Activated naive CD8-positive, alpha-beta T cell (primary cell): ENCODE results near the gene COA3.

ENCODE experiments used
- H3K27ac Mint-ChIP-seq: one replicate; pipeline ENCODE4 v1.8.0; 2021; ENCODE audit warnings: mixed read lengths
- H3K27me3 Mint-ChIP-seq: one replicate; pipeline ENCODE4 v1.8.0; 2021; ENCODE audit warnings: mixed read lengths
- H3K36me3 Mint-ChIP-seq: one replicate; pipeline ENCODE4 v1.8.0; 2021; ENCODE audit warnings: mixed read lengths
- H3K4me1 Mint-ChIP-seq: one replicate; pipeline ENCODE4 v1.8.0; 2021; ENCODE audit warnings: low read depth, mixed read lengths
- H3K4me3 Mint-ChIP-seq: one replicate; pipeline ENCODE4 v1.8.0; 2021; ENCODE audit warnings: mild to moderate bottlenecking, mixed read lengths
- H3K9me3 Mint-ChIP-seq: one replicate; pipeline ENCODE4 v1.8.0; 2021; ENCODE audit warnings: low read depth, mixed read lengths

Gene COA3

GRCh38 chr17:42798383-42799380, at the start of gene COA3, which contains the start of gene CNTD1:
Gene COA3 (minus strand): TSS chr17:42798704. CDS start chr17:42798681, 23 bp downstream.
Gene CNTD1 (plus strand): TSS chr17:42798861. CDS start chr17:42799068, 207 bp downstream.
- no peaks in the 10 kb centered on the region for H3K36me3 Mint-ChIP-seq
- peaks cover 18% of the 10 kb centered on the region for H3K4me1 Mint-ChIP-seq
- peak within 1 kb of the TSS; percentile 72 for H3K27ac Mint-ChIP-seq
- H3K4me3 Mint-ChIP-seq: peak within 1 kb of the TSS; percentile 94
- no peaks in the 10 kb centered on the region for H3K27me3 Mint-ChIP-seq
- H3K9me3 Mint-ChIP-seq: no peaks in the 10 kb centered on the region

GRCh38 chr17:42848093-42848492, 49.6 kb upstream of the COA3 start:
- Mint-ChIP-seq H3K36me3 (no peaks in the 10 kb centered on the region), H3K27ac (no peak overlapping the region), H3K4me1 (peaks cover 14% of the 10 kb centered on the region), H3K9me3 (no peaks in the 10 kb centered on the region), H3K27me3 (no peaks in the 10 kb centered on the region), H3K4me3 (no peak overlapping the region)

- Mint-ChIP-seq H3K4me3 (no peak overlapping the region), H3K36me3 (no peaks in the 10 kb centered on the region), H3K9me3 (no peaks in the 10 kb centered on the region), H3K4me1 (peaks cover 14% of the 10 kb centered on the region), H3K27ac (peak overlapping the region; percentile 41), H3K27me3 (no peaks in the 10 kb centered on the region)
Measured at GRCh38 chr17:42846594-42847280, 48.2 kb upstream of the COA3 start.

- Mint-ChIP-seq H3K9me3 (no peaks in the 10 kb centered on the region), H3K4me1 (peaks cover 14% of the 10 kb centered on the region), H3K36me3 (no peaks in the 10 kb centered on the region), H3K27me3 (no peaks in the 10 kb centered on the region), H3K27ac (peak overlapping the region; percentile 37), H3K4me3 (no peak overlapping the region)
Measured at GRCh38 chr17:42845918-42846593, 47.6 kb upstream of the COA3 start.

- Mint-ChIP-seq H3K9me3 (no peaks in the 10 kb centered on the region), H3K4me3 (no peak overlapping the region), H3K4me1 (peaks cover 14% of the 10 kb centered on the region), H3K36me3 (no peaks in the 10 kb centered on the region), H3K27me3 (no peaks in the 10 kb centered on the region), H3K27ac (no peak overlapping the region)
Measured at GRCh38 chr17:42845556-42845917, 47.0 kb upstream of the COA3 start.

GRCh38 chr17:42844761-42845555, 46.5 kb upstream of the COA3 start:
- Mint-ChIP-seq H3K4me1 (peaks cover 14% of the 10 kb centered on the region), H3K36me3 (no peaks in the 10 kb centered on the region), H3K9me3 (no peaks in the 10 kb centered on the region), H3K27ac (no peak overlapping the region), H3K27me3 (no peaks in the 10 kb centered on the region), H3K4me3 (no peak overlapping the region)

- H3K9me3 Mint-ChIP-seq: no peaks in the 10 kb centered on the region
- no peaks in the 10 kb centered on the region for H3K27me3 Mint-ChIP-seq
- no peak within 1 kb of the TSS for H3K4me3 Mint-ChIP-seq
- H3K4me1 Mint-ChIP-seq: peaks cover 14% of the 10 kb centered on the region
- H3K27ac Mint-ChIP-seq: peak within 1 kb of the TSS; percentile 24
- no peaks in the 10 kb centered on the region for H3K36me3 Mint-ChIP-seq
Measured at GRCh38 chr17:42844271-42844670, 45.8 kb upstream of the COA3 start, which contains the start of gene AOC2. Gene AOC2 (plus strand): TSS chr17:42844580. CDS start chr17:42844627, 47 bp downstream.

- Mint-ChIP-seq H3K27me3 (no peaks in the 10 kb centered on the region), H3K27ac (peak overlapping the region; percentile 24), H3K4me3 (no peak overlapping the region), H3K4me1 (peaks cover 14% of the 10 kb centered on the region), H3K36me3 (no peaks in the 10 kb centered on the region), H3K9me3 (no peaks in the 10 kb centered on the region)
Measured at GRCh38 chr17:42843358-42843934, 44.9 kb upstream of the COA3 start.

GRCh38 chr17:42841975-42842685, 43.6 kb upstream of the COA3 start:
- Mint-ChIP-seq H3K9me3 (no peaks in the 10 kb centered on the region), H3K27ac (no peak overlapping the region), H3K36me3 (peaks cover 3% of the 10 kb centered on the region), H3K4me1 (peaks cover 16% of the 10 kb centered on the region), H3K4me3 (no peak overlapping the region), H3K27me3 (no peaks in the 10 kb centered on the region)

GRCh38 chr17:42835732-42836131, 37.2 kb upstream of the COA3 start:
- H3K4me3 Mint-ChIP-seq: peak overlapping the region; percentile 44
- H3K27ac Mint-ChIP-seq: no peak overlapping the region
- H3K4me1 Mint-ChIP-seq: peaks cover 24% of the 10 kb centered on the region
- H3K27me3 Mint-ChIP-seq: no peaks in the 10 kb centered on the region
- H3K9me3 Mint-ChIP-seq: no peaks in the 10 kb centered on the region
- peaks cover 3% of the 10 kb centered on the region for H3K36me3 Mint-ChIP-seq

GRCh38 chr17:42833767-42834422, 35.4 kb upstream of the COA3 start:
- Mint-ChIP-seq H3K36me3 (peaks cover 3% of the 10 kb centered on the region), H3K27ac (peak overlapping the region; percentile 98), H3K9me3 (no peaks in the 10 kb centered on the region), H3K4me3 (peak overlapping the region; percentile 87), H3K27me3 (no peaks in the 10 kb centered on the region), H3K4me1 (peaks cover 24% of the 10 kb centered on the region)

- peak within 1 kb of the TSS; percentile 87 for H3K4me3 Mint-ChIP-seq
- H3K36me3 Mint-ChIP-seq: peaks cover 3% of the 10 kb centered on the region
- peak within 1 kb of the TSS; percentile 98 for H3K27ac Mint-ChIP-seq
- H3K27me3 Mint-ChIP-seq: no peaks in the 10 kb centered on the region
- H3K4me1 Mint-ChIP-seq: peaks cover 24% of the 10 kb centered on the region
- H3K9me3 Mint-ChIP-seq: no peaks in the 10 kb centered on the region
Measured at GRCh38 chr17:42832934-42833766, 34.6 kb upstream of the COA3 start, which contains the start of gene PSME3. Gene PSME3 (plus strand): TSS chr17:42833397. CDS start chr17:42833632, 235 bp downstream.
